Right lobe of liver (tissue), 6 donors: Measurements from ENCODE around the gene ZNF672. TPM values are rescaled to one million over a fixed set of nuclear protein-coding genes. Genes with fewer than 3 reads are reported as not detected.
A peak's percentile ranks its signal among the peaks of the same experiment; 100 is the strongest.

Experiments
- ATAC-seq, 4 donors: fragments of 200-7000 bp; cut with Tn5 transposase; one replicate each; pipeline ENCODE4 v1.9.1; 2020; ENCODE audit warnings: mild to moderate bottlenecking in 4 of 4, moderate library complexity in 4 of 4
- DNase-seq, 3 donors: peaks; one replicate each; pipeline ENCODE4 v3.0.0-alpha.2; 2020
- H3K27ac ChIP-seq, 3 donors: fragments of 200-600 bp; one replicate each; pipeline ENCODE4 v1.8.0; 2022
- H3K27me3 ChIP-seq, 2 donors: fragments of 200-600 bp; one replicate each; pipeline ENCODE4 v1.8.0; 2022
- H3K36me3 ChIP-seq, 4 donors: fragments of 200-600 bp; sonication (generic) in 1 of 4; one replicate each; pipeline versions ENCODE4 v1.5.1 to v1.8.0; 2017 to 2022; ENCODE audit warnings: control low read depth in 1 of 4
- H3K4me1 ChIP-seq, 4 donors: fragments of 200-600 bp; sonication (generic) in 1 of 4; one replicate each; pipeline versions ENCODE4 v1.5.1 to v1.8.0; 2017 to 2022; ENCODE audit warnings: control low read depth in 1 of 4
- H3K4me3 ChIP-seq, 3 donors: fragments of 200-600 bp; one replicate each; pipeline ENCODE4 v1.8.0; 2022
- H3K9me3 ChIP-seq, 4 donors: fragments of 200-600 bp; sonication (generic) in 1 of 4; one replicate each; pipeline versions ENCODE4 v1.5.1 to v1.8.0; 2017 to 2022; ENCODE audit warnings: control low read depth in 1 of 4
- CTCF ChIP-seq, 4 donors: fragments of 200-600 bp in 3 of 4; fragments of 450-650 bp in 1 of 4; IDR thresholded peaks; one replicate each; pipeline versions ENCODE4 v1.5.1 to v1.8.0; 2016 to 2022; ENCODE audit warnings: antibody characterized with exemption in 4 of 4, mild to moderate bottlenecking in 2 of 4
- POLR2A ChIP-seq: fragments of 450-650 bp; IDR thresholded peaks from one replicate; pipeline ENCODE4 v1.6.1; 2017; ENCODE audit warnings: antibody characterized with exemption, mild to moderate bottlenecking
- WGBS: methylation state at CpG from one replicate; pipeline ENCODE4 v1.1.6; 2018; ENCODE audit warnings: low coverage, low lambda C conversion rate; ENCODE audit not compliant: insufficient coverage; ENCODE audit errors: missing lambda C conversion rate; 5-methylcytosine and 5-hydroxymethylcytosine counted together
- intact Hi-C, 2 donors: fragments of 100-400 bp; cut with DNase I; formaldehyde crosslinking; loops; one replicate each; pipeline versions ENCODE4 v1.11.2 to v1.14.1; 2022
- total RNA-seq, 6 experiments: library from RNA; depleted of rRNA in 2 of 6; stranded (reverse); fragments of >200 nt in 2 of 6; fragmentation: NEBNext Ultra II Directional in 3 of 6; extraction: Animal tissue kit (Norgen Biotek cat#: 25700) in 3 of 6; gene quantifications; one replicate each; pipeline versions ENCODE4 v1.1.0 to v1.2.4, GENCODE V29; 2016 to 2023
- donor health status: DM: no; HTN: yes; CAD: no.
- donor health status: DM: no; HTN: no; CAD: no.
- donor health status: DM: no; HTN: no; CAD: no.
- donor health status: DM: no; HTN: yes; CAD: no.
- donor health status: DM: no; HTN: yes; CAD: no.

The ZNF672 gene
- total RNA-seq, 6 experiments from 2014 or later, result 16.9 to 24.3 (median 19.4) TPM

- no peak overlapping the region for H3K4me3 ChIP-seq
- no peaks in the 10 kb centered on the region for H3K9me3 ChIP-seq
- peaks cover 0 to 33% (median 12%) of the 10 kb centered on the region in 4 donors for H3K4me1 ChIP-seq
- DNase-seq (no peak), ATAC-seq (no peak)
- 100% methylated on average over 1 of the region's 1 CpG for WGBS
- H3K27me3 ChIP-seq, result no peaks in the 10 kb centered on the region
- TF ChIP-seq POLR2A (no peak), CTCF (IDR thresholded peaks at IDR 0.05) (no peak)
- intact Hi-C loops, result no loop called here
- H3K27ac ChIP-seq, result no peak overlapping the region
- peaks cover 0 to 4% (median 0%) of the 10 kb centered on the region in 4 donors for H3K36me3 ChIP-seq
Observed at GRCh38 chr1:248824301-248824700, 13.7 kb upstream of the ZNF672 start.

DNA sequence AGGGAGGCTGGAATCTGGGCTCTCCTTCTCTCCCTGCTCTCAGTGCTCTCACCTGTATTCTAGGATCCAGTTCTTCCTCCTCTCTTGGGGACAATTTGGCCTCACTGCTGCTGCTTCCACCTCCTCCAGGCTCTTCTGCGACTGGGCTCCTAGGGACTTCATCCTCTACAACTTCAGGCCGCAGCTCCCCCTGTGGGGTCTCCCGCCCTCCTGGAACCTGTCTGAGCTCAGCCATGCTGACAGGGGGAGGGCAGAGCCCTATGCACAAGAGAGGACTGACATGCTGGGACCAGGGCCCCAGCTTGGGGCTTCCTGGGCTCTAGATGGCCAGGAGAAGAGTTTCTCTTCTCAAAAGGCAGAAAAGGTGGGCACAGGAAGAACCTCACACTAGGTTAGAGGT, 13.3 kb upstream of the ZNF672 start:
- peak overlapping the region in 1 of 3 donors; percentile 95 for H3K27ac ChIP-seq
- DNase-seq, result no peak

DNA sequence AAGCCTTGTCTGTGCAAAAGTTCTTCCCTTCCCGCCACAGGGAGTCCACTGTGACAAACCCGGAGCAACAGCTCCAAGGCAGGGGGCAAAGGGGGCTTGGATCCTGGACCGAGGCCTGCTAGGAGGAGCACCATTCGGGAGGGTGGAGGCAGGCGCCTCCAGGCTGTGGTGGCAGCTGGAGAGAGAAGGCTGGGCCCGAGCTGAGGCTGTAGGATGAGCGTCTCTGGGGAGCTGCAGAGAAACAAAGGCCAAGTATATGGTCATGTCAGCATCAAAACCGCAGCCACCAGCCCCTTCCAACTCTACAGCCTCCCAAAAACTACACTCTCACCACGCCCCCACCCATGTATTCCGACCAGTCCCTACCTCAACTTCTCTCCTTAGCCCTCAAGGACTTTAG, 12.9 kb upstream of the ZNF672 start:
- 50% methylated on average over 10 of the region's 10 CpGs for WGBS
- Histone ChIP-seq H3K27me3 (no peaks in the 10 kb centered on the region), H3K4me1 (peaks cover 0 to 33% (median 12%) of the 10 kb centered on the region in 4 donors), H3K9me3 (no peaks in the 10 kb centered on the region), H3K4me3 (peak overlapping the region; percentile 69 to 76 (median 73)), H3K27ac (peak overlapping the region; percentile 95 to 100 (median 98)), H3K36me3 (peaks cover 0 to 3% (median 0%) of the 10 kb centered on the region in 4 donors)
- TF ChIP-seq POLR2A (no peak), CTCF (IDR thresholded peaks at IDR 0.05) (no peak)
- ATAC-seq (no peak), DNase-seq (peak in 1 of 3 donors; percentile 28)
- intact Hi-C loops, result no loop called here

More for the DNA sequence above, 13.3 kb upstream of the ZNF672 start:
- TF ChIP-seq CTCF (IDR thresholded peaks at IDR 0.05) (no peak), POLR2A (no peak)
- H3K9me3 ChIP-seq, result no peaks in the 10 kb centered on the region
- ATAC-seq, result no peak
- intact Hi-C loops, result no loop called here
- peaks cover 0 to 4% (median 0%) of the 10 kb centered on the region in 4 donors for H3K36me3 ChIP-seq
- peak overlapping the region; percentile 69 to 76 (median 73) for H3K4me3 ChIP-seq
- no peaks in the 10 kb centered on the region for H3K27me3 ChIP-seq
- 100% methylated on average over 1 of the region's 3 CpGs for WGBS
- H3K4me1 ChIP-seq, result peaks cover 0 to 33% (median 12%) of the 10 kb centered on the region in 4 donors

DNA sequence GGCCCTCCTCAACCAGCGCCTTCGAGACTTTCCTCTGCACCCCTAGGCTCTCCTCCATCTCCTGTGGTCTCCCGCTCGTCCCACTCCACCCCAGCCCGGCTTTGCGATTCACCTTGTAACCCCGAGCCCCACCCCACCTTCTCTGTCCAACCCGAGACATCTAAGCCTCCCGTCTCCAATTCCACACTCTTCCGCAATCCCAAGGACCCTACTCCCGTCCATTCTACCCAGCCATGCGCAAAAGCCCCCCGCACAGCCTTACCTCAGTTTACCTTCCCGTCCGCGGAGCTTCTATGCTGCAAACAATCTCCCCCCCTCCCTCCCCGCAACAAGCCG, 12.5 kb upstream of the ZNF672 start:
- no peaks in the 10 kb centered on the region for H3K36me3 ChIP-seq
- no peaks in the 10 kb centered on the region for H3K27me3 ChIP-seq
- peak in 2 of 4 donors; percentile 0 to 3 for ATAC-seq
- H3K9me3 ChIP-seq, result no peaks in the 10 kb centered on the region
- TF ChIP-seq POLR2A (no peak), CTCF (IDR thresholded peaks at IDR 0.05) (no peak)
- intact Hi-C loops, result no loop called here
- DNase-seq, result no peak
- H3K27ac ChIP-seq, result peak overlapping the region; percentile 95 to 100 (median 98)
- WGBS, result under 1% methylated on average over 18 of the region's 18 CpGs
- H3K4me3 ChIP-seq, result peak overlapping the region; percentile 69 to 76 (median 73)
- H3K4me1 ChIP-seq, result peaks cover 0 to 33% (median 12%) of the 10 kb centered on the region in 4 donors
